ENCODE data around the gene ADO.

Gene ADO

GRCh38 chr10:62843600-62843999 is 39.1 kb downstream of the ADO start:
- Histone ChIP-seq H3K4me3 (ENCODE audit: low read depth in 1 of 2, low read length in 2 of 2) (no peak overlapping the region), H3K27me3 (ENCODE audit: control insufficient read depth in 1 of 2, insufficient read depth in 2 of 2, low read length in 2 of 2) (no peaks in the 10 kb centered on the region), H3K36me3 (ENCODE audit: control insufficient read depth in 1 of 2, insufficient read depth in 2 of 2, low read length in 2 of 2) (no peaks in the 10 kb centered on the region), H3K27ac (ENCODE audit: low read depth, low read length) (no peak overlapping the region), H3K9me3 (ENCODE audit: control insufficient read depth in 1 of 2, low read length in 2 of 2) (peaks cover 0 to 6% of the 10 kb centered on the region in 2 donors), H3K4me1 (ENCODE audit: control insufficient read depth in 1 of 2, insufficient read depth in 2 of 2, low read length in 2 of 2) (no peaks in the 10 kb centered on the region), H3K9ac (ENCODE audit: low read depth in 1 of 2, low read length in 2 of 2) (no peak overlapping the region)

- H3K4me1 ChIP-seq (ENCODE audit: control insufficient read depth in 1 of 2, insufficient read depth in 2 of 2, low read length in 2 of 2): no peaks in the 10 kb centered on the region
- H3K4me3 ChIP-seq (ENCODE audit: low read depth in 1 of 2, low read length in 2 of 2): no peak overlapping the region
- H3K27me3 ChIP-seq (ENCODE audit: control insufficient read depth in 1 of 2, insufficient read depth in 2 of 2, low read length in 2 of 2): no peaks in the 10 kb centered on the region
- H3K36me3 ChIP-seq (ENCODE audit: control insufficient read depth in 1 of 2, insufficient read depth in 2 of 2, low read length in 2 of 2): no peaks in the 10 kb centered on the region
- no peak overlapping the region for H3K9ac ChIP-seq (ENCODE audit: low read depth in 1 of 2, low read length in 2 of 2)
- no peak overlapping the region for H3K27ac ChIP-seq (ENCODE audit: low read depth, low read length)
- peaks cover 0 to 6% of the 10 kb centered on the region in 2 donors for H3K9me3 ChIP-seq (ENCODE audit: control insufficient read depth in 1 of 2, low read length in 2 of 2)
Measured at GRCh38 chr10:62844280-62845011, 39.9 kb downstream of the ADO start.

GRCh38 chr10:62847433-62847832 is 42.9 kb downstream of the ADO start:
- H3K4me3 ChIP-seq (ENCODE audit: low read depth in 1 of 2, low read length in 2 of 2): no peak overlapping the region
- no peak overlapping the region for H3K9ac ChIP-seq (ENCODE audit: low read depth in 1 of 2, low read length in 2 of 2)

GRCh38 chr10:62850646-62851045 is 46.1 kb downstream of the ADO start:
- H3K9ac ChIP-seq (ENCODE audit: low read depth in 1 of 2, low read length in 2 of 2): no peak overlapping the region

More at GRCh38 chr10:62847433-62847832, 42.9 kb downstream of the ADO start:
- Histone ChIP-seq H3K27ac (ENCODE audit: low read depth, low read length) (no peak overlapping the region), H3K36me3 (ENCODE audit: control insufficient read depth in 1 of 2, insufficient read depth in 2 of 2, low read length in 2 of 2) (no peaks in the 10 kb centered on the region), H3K9me3 (ENCODE audit: control insufficient read depth in 1 of 2, low read length in 2 of 2) (peaks cover 0 to 6% of the 10 kb centered on the region in 2 donors), H3K27me3 (ENCODE audit: control insufficient read depth in 1 of 2, insufficient read depth in 2 of 2, low read length in 2 of 2) (no peaks in the 10 kb centered on the region), H3K4me1 (ENCODE audit: control insufficient read depth in 1 of 2, insufficient read depth in 2 of 2, low read length in 2 of 2) (no peaks in the 10 kb centered on the region)

GRCh38 chr10:62851442-62851841 is 46.9 kb downstream of the ADO start:
- Histone ChIP-seq H3K9ac (ENCODE audit: low read depth in 1 of 2, low read length in 2 of 2) (no peak overlapping the region), H3K4me1 (ENCODE audit: control insufficient read depth in 1 of 2, insufficient read depth in 2 of 2, low read length in 2 of 2) (peaks cover 0 to 3% of the 10 kb centered on the region in 2 donors), H3K36me3 (ENCODE audit: control insufficient read depth in 1 of 2, insufficient read depth in 2 of 2, low read length in 2 of 2) (no peaks in the 10 kb centered on the region), H3K27ac (ENCODE audit: low read depth, low read length) (no peak overlapping the region), H3K9me3 (ENCODE audit: control insufficient read depth in 1 of 2, low read length in 2 of 2) (peaks cover 0 to 6% of the 10 kb centered on the region in 2 donors), H3K4me3 (ENCODE audit: low read depth in 1 of 2, low read length in 2 of 2) (no peak overlapping the region), H3K27me3 (ENCODE audit: control insufficient read depth in 1 of 2, insufficient read depth in 2 of 2, low read length in 2 of 2) (no peaks in the 10 kb centered on the region)

More at GRCh38 chr10:62850646-62851045, 46.1 kb downstream of the ADO start:
- Histone ChIP-seq H3K4me1 (ENCODE audit: control insufficient read depth in 1 of 2, insufficient read depth in 2 of 2, low read length in 2 of 2) (peaks cover 0 to 3% of the 10 kb centered on the region in 2 donors), H3K36me3 (ENCODE audit: control insufficient read depth in 1 of 2, insufficient read depth in 2 of 2, low read length in 2 of 2) (no peaks in the 10 kb centered on the region), H3K27me3 (ENCODE audit: control insufficient read depth in 1 of 2, insufficient read depth in 2 of 2, low read length in 2 of 2) (no peaks in the 10 kb centered on the region), H3K4me3 (ENCODE audit: low read depth in 1 of 2, low read length in 2 of 2) (no peak overlapping the region), H3K27ac (ENCODE audit: low read depth, low read length) (no peak overlapping the region), H3K9me3 (ENCODE audit: control insufficient read depth in 1 of 2, low read length in 2 of 2) (peaks cover 0 to 6% of the 10 kb centered on the region in 2 donors)

- H3K4me3 ChIP-seq (ENCODE audit: low read depth in 1 of 2, low read length in 2 of 2): no peak overlapping the region
- H3K27me3 ChIP-seq (ENCODE audit: control insufficient read depth in 1 of 2, insufficient read depth in 2 of 2, low read length in 2 of 2): no peaks in the 10 kb centered on the region
- no peaks in the 10 kb centered on the region for H3K9me3 ChIP-seq (ENCODE audit: control insufficient read depth in 1 of 2, low read length in 2 of 2)
- no peak overlapping the region for H3K27ac ChIP-seq (ENCODE audit: low read depth, low read length)
- H3K9ac ChIP-seq (ENCODE audit: low read depth in 1 of 2, low read length in 2 of 2): no peak overlapping the region
- H3K36me3 ChIP-seq (ENCODE audit: control insufficient read depth in 1 of 2, insufficient read depth in 2 of 2, low read length in 2 of 2): no peaks in the 10 kb centered on the region
- H3K4me1 ChIP-seq (ENCODE audit: control insufficient read depth in 1 of 2, insufficient read depth in 2 of 2, low read length in 2 of 2): peaks cover 0 to 3% of the 10 kb centered on the region in 2 donors
Measured at GRCh38 chr10:62852961-62853702, 48.6 kb downstream of the ADO start.

- H3K9ac ChIP-seq (ENCODE audit: low read depth in 1 of 2, low read length in 2 of 2): no peak overlapping the region
- no peak overlapping the region for H3K27ac ChIP-seq (ENCODE audit: low read depth, low read length)
- H3K4me3 ChIP-seq (ENCODE audit: low read depth in 1 of 2, low read length in 2 of 2): no peak overlapping the region
- H3K4me1 ChIP-seq (ENCODE audit: control insufficient read depth in 1 of 2, insufficient read depth in 2 of 2, low read length in 2 of 2): peaks cover 0 to 3% of the 10 kb centered on the region in 2 donors
- H3K27me3 ChIP-seq (ENCODE audit: control insufficient read depth in 1 of 2, insufficient read depth in 2 of 2, low read length in 2 of 2): no peaks in the 10 kb centered on the region
- H3K36me3 ChIP-seq (ENCODE audit: control insufficient read depth in 1 of 2, insufficient read depth in 2 of 2, low read length in 2 of 2): no peaks in the 10 kb centered on the region
- no peaks in the 10 kb centered on the region for H3K9me3 ChIP-seq (ENCODE audit: control insufficient read depth in 1 of 2, low read length in 2 of 2)
Measured at GRCh38 chr10:62853710-62854109, 49.2 kb downstream of the ADO start.

GRCh38 chr10:62856021-62856420 is 51.5 kb downstream of the ADO start:
- peaks cover 3 to 9% of the 10 kb centered on the region in 2 donors for H3K4me1 ChIP-seq (ENCODE audit: control insufficient read depth in 1 of 2, insufficient read depth in 2 of 2, low read length in 2 of 2)
- H3K36me3 ChIP-seq (ENCODE audit: control insufficient read depth in 1 of 2, insufficient read depth in 2 of 2, low read length in 2 of 2): no peaks in the 10 kb centered on the region
- H3K9ac ChIP-seq (ENCODE audit: low read depth in 1 of 2, low read length in 2 of 2): no peak overlapping the region
- H3K27ac ChIP-seq (ENCODE audit: low read depth, low read length): no peak overlapping the region
- no peaks in the 10 kb centered on the region for H3K9me3 ChIP-seq (ENCODE audit: control insufficient read depth in 1 of 2, low read length in 2 of 2)
- no peaks in the 10 kb centered on the region for H3K27me3 ChIP-seq (ENCODE audit: control insufficient read depth in 1 of 2, insufficient read depth in 2 of 2, low read length in 2 of 2)
- no peak overlapping the region for H3K4me3 ChIP-seq (ENCODE audit: low read depth in 1 of 2, low read length in 2 of 2)

All from duodenal mucosa (tissue), 2 donors.